ENCODE data around the gene ANKS6. TPM values are rescaled to one million over a fixed set of nuclear protein-coding genes. Genes with fewer than 3 reads are reported as not detected.
A peak's percentile ranks its signal among the peaks of the same experiment; 100 is the strongest.

Gene ANKS6
- total and polyA plus RNA-seq, 9 of the 15 experiments (the other 6 are each of a cell fraction or from before 2014, with no cell fraction given), result 9.9 to 74.5 (median 36.9) TPM

GRCh38 chr9:98708933-98709911 is 87.1 kb downstream of the ANKS6 start, which contains the start of gene GABBR2 (continued):
- TF ChIP-seq, protein P1, sequence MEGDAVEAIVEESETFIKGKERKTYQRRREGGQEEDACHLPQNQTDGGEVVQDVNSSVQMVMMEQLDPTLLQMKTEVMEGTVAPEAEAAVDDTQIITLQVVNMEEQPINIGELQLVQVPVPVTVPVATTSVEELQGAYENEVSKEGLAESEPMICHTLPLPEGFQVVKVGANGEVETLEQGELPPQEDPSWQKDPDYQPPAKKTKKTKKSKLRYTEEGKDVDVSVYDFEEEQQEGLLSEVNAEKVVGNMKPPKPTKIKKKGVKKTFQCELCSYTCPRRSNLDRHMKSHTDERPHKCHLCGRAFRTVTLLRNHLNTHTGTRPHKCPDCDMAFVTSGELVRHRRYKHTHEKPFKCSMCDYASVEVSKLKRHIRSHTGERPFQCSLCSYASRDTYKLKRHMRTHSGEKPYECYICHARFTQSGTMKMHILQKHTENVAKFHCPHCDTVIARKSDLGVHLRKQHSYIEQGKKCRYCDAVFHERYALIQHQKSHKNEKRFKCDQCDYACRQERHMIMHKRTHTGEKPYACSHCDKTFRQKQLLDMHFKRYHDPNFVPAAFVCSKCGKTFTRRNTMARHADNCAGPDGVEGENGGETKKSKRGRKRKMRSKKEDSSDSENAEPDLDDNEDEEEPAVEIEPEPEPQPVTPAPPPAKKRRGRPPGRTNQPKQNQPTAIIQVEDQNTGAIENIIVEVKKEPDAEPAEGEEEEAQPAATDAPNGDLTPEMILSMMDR (IDR thresholded peaks at IDR 0.05 in 2 of 3, conservative IDR thresholded peaks at IDR 0.05 in 1 of 3; ENCODE audit: insufficient read depth in 2 of 3, low read depth in 1 of 3, low read length in 3 of 3), result peak in 2 of 3 experiments; percentile 11 to 40; a peak in 3 of 6 replicates
- TF ChIP-seq ZBTB26 (CRISPR knock-in tag; IDR thresholded peaks at IDR 0.05) (no peak), MLX (CRISPR knock-in tag; conservative IDR thresholded peaks at IDR 0.05) (no peak), POLR3G (IDR thresholded peaks at IDR 0.05; ENCODE audit: extremely low read depth, insufficient read length, insufficient replicate concordance) (no peak), ZNF586 (CRISPR knock-in tag; conservative IDR thresholded peaks at IDR 0.05) (no peak), CXXC5 (CRISPR knock-in tag; IDR thresholded peaks at IDR 0.05) (no peak)

All from K562 (cell line).